Fibroblast of lung (primary cell): ENCODE measurements around the gene AKR1C3. TPM values are rescaled to one million over a fixed set of nuclear protein-coding genes. Genes with fewer than 3 reads are reported as not detected.

Experiments used
- DNase-seq, 2 donors: peaks; one replicate each; pipeline versions ENCODE4 v3.0.0 to v3.0.0-alpha.2; 2010; ENCODE audit warnings: low read depth in 2 of 2
- H2AFZ ChIP-seq: 2 replicates; pipeline ENCODE4 v1.5.1; 2012; ENCODE audit warnings: low read length, control low read depth, inconsistent platforms
- H3K27ac ChIP-seq: 2 replicates; pipeline ENCODE4 v1.5.1; 2011; ENCODE audit warnings: low read length, control low read depth; ENCODE audit not compliant: insufficient read depth
- H3K27me3 ChIP-seq: 2 replicates; pipeline ENCODE4 v1.5.1; 2011; ENCODE audit warnings: mild to moderate bottlenecking, low read length; ENCODE audit not compliant: control insufficient read depth, insufficient read depth
- H3K36me3 ChIP-seq: 2 replicates; pipeline ENCODE4 v1.5.1; 2011; ENCODE audit warnings: low read length; ENCODE audit not compliant: control insufficient read depth, insufficient read depth
- H3K4me1 ChIP-seq: 2 replicates; pipeline ENCODE4 v1.5.1; 2011; ENCODE audit warnings: low read length; ENCODE audit not compliant: control insufficient read depth, insufficient read depth; ENCODE audit errors: extremely low read depth
- H3K4me2 ChIP-seq: 2 replicates; pipeline ENCODE4 v1.5.1; 2011; ENCODE audit warnings: low read length, control low read depth; ENCODE audit not compliant: insufficient read depth; ENCODE audit errors: extremely low read depth
- H3K4me3 ChIP-seq, 4 experiments: fragments of 200-600 bp in 1 of 4; sonication (generic) in 1 of 4; replicated peaks in 1 of 4; 2 replicates each; pipeline ENCODE4 v1.5.1; 2011 to 2016; ENCODE audit warnings: low read length in 4 of 4, low read depth in 3 of 4, mild to moderate bottlenecking in 3 of 4, control low read depth in 2 of 4, inconsistent platforms in 1 of 4, mixed read lengths in 1 of 4; ENCODE audit not compliant: insufficient read depth in 1 of 4; ENCODE audit errors: control extremely low read depth in 1 of 4
- H3K79me2 ChIP-seq: 2 replicates; pipeline ENCODE4 v1.5.1; 2012; ENCODE audit warnings: mild to moderate bottlenecking, low read length, inconsistent platforms; ENCODE audit not compliant: control insufficient read depth, insufficient read depth
- H3K9ac ChIP-seq: 2 replicates; pipeline ENCODE4 v1.5.1; 2011; ENCODE audit warnings: mild to moderate bottlenecking, low read length, control low read depth; ENCODE audit not compliant: insufficient read depth
- H3K9me3 ChIP-seq: 2 replicates; pipeline ENCODE4 v1.5.1; 2012; ENCODE audit warnings: low read depth, low read length; ENCODE audit not compliant: control insufficient read depth, insufficient read depth
- H4K20me1 ChIP-seq: 2 replicates; pipeline ENCODE4 v1.5.1; 2011; ENCODE audit warnings: low read length; ENCODE audit not compliant: control insufficient read depth, insufficient read depth; ENCODE audit errors: extremely low read depth
- CTCF ChIP-seq, 2 donors: IDR thresholded peaks in 1 of 2; conservative IDR thresholded peaks in 1 of 2; 1 replicate in 1 of 2; 2 replicates in 1 of 2; pipeline ENCODE4 v1.5.1; 2011 to 2012; ENCODE audit warnings: low read length in 2 of 2, control low read depth in 1 of 2, inconsistent platforms in 1 of 2, low read depth in 1 of 2, mild to moderate bottlenecking in 1 of 2
- EZH2 ChIP-seq: IDR thresholded peaks from 2 replicates; pipeline ENCODE4 v1.5.1; 2012; ENCODE audit warnings: low read length, control low read depth, mild to moderate bottlenecking; ENCODE audit errors: missing control alignments
- polyA plus RNA-seq, 2 donors: library from polyadenylated mRNA; depleted of rRNA in 1 of 2; stranded (reverse) in 1 of 2; unstranded in 1 of 2; fragments of >200 nt; gene quantifications; 2 replicates each; pipeline ENCODE4 v1.2.1, GENCODE V29; 2011 to 2012; ENCODE audit warnings: missing spikeins in 1 of 2
- total RNA-seq: library from RNA; depleted of rRNA; stranded (reverse); fragments of >200 nt; gene quantifications from 2 replicates; pipeline ENCODE4 v1.2.1, GENCODE V29; 2014

Gene AKR1C3
- total and polyA plus RNA-seq, 2 donors (not counting 1 experiment from before 2014, with no cell fraction given), result 36.3 to 44.3 TPM

- Histone ChIP-seq H3K36me3 (no peaks in the 10 kb centered on the region), H3K27ac (no peak overlapping the region), H3K4me3 (no peak overlapping the region), H3K27me3 (no peaks in the 10 kb centered on the region), H2AFZ (no peak overlapping the region), H3K79me2 (no peaks in the 10 kb centered on the region), H3K4me2 (no peak overlapping the region), H3K9me3 (no peaks in the 10 kb centered on the region), H3K9ac (no peak overlapping the region), H4K20me1 (no peaks in the 10 kb centered on the region), H3K4me1 (no peaks in the 10 kb centered on the region)
- TF ChIP-seq CTCF (conservative IDR thresholded peaks at IDR 0.05 in 1 of 2, IDR thresholded peaks at IDR 0.05 in 1 of 2; ENCODE audit: low read depth in 1 of 2, low read length in 2 of 2) (no peak), EZH2 (no peak)
- no peak for DNase-seq
Observed at GRCh38 chr10:5079836-5080235, 14.4 kb upstream of the AKR1C3 start.

GRCh38 chr10:5081091-5081490 lies 13.1 kb upstream of the AKR1C3 start:
- H3K27ac ChIP-seq, result no peak overlapping the region
- no peaks in the 10 kb centered on the region for H3K9me3 ChIP-seq
- H2AFZ ChIP-seq, result no peak overlapping the region
- DNase-seq, result no peak
- H3K4me3 ChIP-seq, result no peak overlapping the region
- no peaks in the 10 kb centered on the region for H3K36me3 ChIP-seq
- TF ChIP-seq EZH2, result no peak
- TF ChIP-seq CTCF (conservative IDR thresholded peaks at IDR 0.05 in 1 of 2, IDR thresholded peaks at IDR 0.05 in 1 of 2; ENCODE audit: low read depth in 1 of 2, low read length in 2 of 2), result no peak
- no peak overlapping the region for H3K4me2 ChIP-seq
- no peaks in the 10 kb centered on the region for H3K4me1 ChIP-seq
- no peak overlapping the region for H3K9ac ChIP-seq
- H4K20me1 ChIP-seq, result no peaks in the 10 kb centered on the region
- no peaks in the 10 kb centered on the region for H3K79me2 ChIP-seq
- no peaks in the 10 kb centered on the region for H3K27me3 ChIP-seq

- no peaks in the 10 kb centered on the region for H3K27me3 ChIP-seq
- no peak overlapping the region for H3K27ac ChIP-seq
- H3K9me3 ChIP-seq, result no peaks in the 10 kb centered on the region
- H3K79me2 ChIP-seq, result no peaks in the 10 kb centered on the region
- no peak overlapping the region for H3K4me2 ChIP-seq
- H3K4me3 ChIP-seq, result no peak overlapping the region
- DNase-seq, result no peak
- H3K4me1 ChIP-seq, result no peaks in the 10 kb centered on the region
- H3K9ac ChIP-seq, result no peak overlapping the region
- TF ChIP-seq EZH2, result no peak
- no peak for TF ChIP-seq CTCF (conservative IDR thresholded peaks at IDR 0.05 in 1 of 2, IDR thresholded peaks at IDR 0.05 in 1 of 2; ENCODE audit: low read depth in 1 of 2, low read length in 2 of 2)
- no peaks in the 10 kb centered on the region for H3K36me3 ChIP-seq
- H2AFZ ChIP-seq, result no peak overlapping the region
- H4K20me1 ChIP-seq, result no peaks in the 10 kb centered on the region
Observed at GRCh38 chr10:5088703-5089261, 5.4 kb upstream of the AKR1C3 start.
